Muscle of leg (tissue), 11 donors: ENCODE data around the gene SFI1. TPM values are rescaled to one million over a fixed set of nuclear protein-coding genes. Genes with fewer than 3 reads are reported as not detected.
"Not testable (repeated sequence)": the region's sequence is repeated elsewhere in the genome, so short reads cannot be mapped to it uniquely, and the experiment has no call there.

Experiments used
- DNase-seq: peaks from one replicate; pipeline ENCODE4 v3.0.0; 2013
- H3K27ac ChIP-seq: one replicate; pipeline ENCODE4 v1.5.1; 2013; ENCODE audit warnings: mild to moderate bottlenecking, low read length, control low read depth
- H3K27me3 ChIP-seq: one replicate; pipeline ENCODE4 v1.6.1; 2013; ENCODE audit warnings: low read length; ENCODE audit not compliant: control insufficient read depth, insufficient read depth
- H3K36me3 ChIP-seq: one replicate; pipeline ENCODE4 v1.6.1; 2013; ENCODE audit warnings: low read length; ENCODE audit not compliant: control insufficient read depth, insufficient read depth
- H3K4me1 ChIP-seq: one replicate; pipeline ENCODE4 v1.6.1; 2013; ENCODE audit warnings: low read length; ENCODE audit not compliant: control insufficient read depth, insufficient read depth
- H3K4me3 ChIP-seq: one replicate; pipeline ENCODE4 v1.5.1; 2013; ENCODE audit warnings: low read length, control low read depth
- H3K9me3 ChIP-seq: replicated peaks from 2 replicates; pipeline ENCODE4 v1.6.1; 2013; ENCODE audit warnings: low read depth, low read length; ENCODE audit not compliant: control insufficient read depth
- WGBS: methylation state at CpG from one replicate; pipeline ENCODE4 v1.1.5; 2013; ENCODE audit warnings: missing lambda C conversion rate; ENCODE audit not compliant: insufficient coverage; 5-methylcytosine and 5-hydroxymethylcytosine counted together
- polyA plus RNA-seq, 8 donors: library from polyadenylated mRNA; unstranded; fragments of 120-200 nt; gene quantifications; one replicate each; pipeline versions ENCODE4 v1.2.1 to v1.2.3, GENCODE V29; 2013; ENCODE audit warnings: inconsistent platforms in 1 of 8, low replicate concordance in 1 of 8; ENCODE audit not compliant: insufficient read length in 8 of 8, insufficient read depth in 1 of 8
- total RNA-seq: library from RNA; stranded (reverse); fragments of 120-200 nt; gene quantifications from one replicate; pipeline ENCODE4 v1.2.4, GENCODE V29; 2013

Gene SFI1
- total and polyA plus RNA-seq, 9 donors: 6.3 to 20.1 (median 10.8) TPM

DNA sequence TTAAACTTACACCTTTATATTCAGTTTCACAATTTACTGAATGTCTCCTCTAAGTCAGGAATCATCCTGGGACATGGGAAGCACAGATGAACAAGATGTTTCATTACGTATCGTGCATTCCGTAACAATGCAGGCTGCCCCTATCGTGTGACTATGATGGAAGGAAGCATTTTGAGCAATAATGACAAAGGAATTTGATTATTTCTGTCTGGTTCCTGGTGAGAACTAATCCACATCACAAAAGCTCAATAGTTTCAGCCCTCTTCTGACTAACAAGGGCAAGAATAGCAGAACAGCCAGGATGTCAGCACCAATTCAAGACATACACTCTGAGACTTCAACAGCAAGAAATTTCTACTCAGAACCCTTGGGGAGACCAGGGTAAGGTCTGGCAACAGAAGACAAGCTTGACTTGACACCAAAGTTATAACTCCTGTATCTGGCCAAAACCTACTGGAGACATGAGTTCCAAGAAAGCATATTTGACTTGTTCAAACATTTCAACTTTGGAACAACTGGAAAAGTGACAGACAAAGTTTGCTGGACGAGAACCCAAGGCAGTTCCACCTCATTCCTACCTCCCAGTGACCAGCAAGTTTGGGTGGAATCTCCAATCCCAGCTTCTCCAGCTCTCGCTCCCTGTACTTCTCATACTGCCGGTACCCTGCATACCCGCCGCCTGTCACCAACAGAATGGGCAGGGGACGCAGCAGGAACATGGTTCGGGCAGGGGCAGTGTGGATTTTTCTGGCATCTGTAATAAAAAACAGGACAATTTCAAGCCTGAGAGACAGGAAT lies 151.4 kb downstream of the SFI1 start:
- WGBS: 90% methylated on average over 4 of the region's 11 CpGs
- Histone ChIP-seq H3K27me3 (no peaks in the 10 kb centered on the region), H3K9me3 (no peaks in the 10 kb centered on the region), H3K36me3 (peaks cover 37% of the 10 kb centered on the region), H3K4me1 (no peaks in the 10 kb centered on the region), H3K27ac (no peak overlapping the region), H3K4me3 (no peak overlapping the region)
- DNase-seq: no peak

DNA sequence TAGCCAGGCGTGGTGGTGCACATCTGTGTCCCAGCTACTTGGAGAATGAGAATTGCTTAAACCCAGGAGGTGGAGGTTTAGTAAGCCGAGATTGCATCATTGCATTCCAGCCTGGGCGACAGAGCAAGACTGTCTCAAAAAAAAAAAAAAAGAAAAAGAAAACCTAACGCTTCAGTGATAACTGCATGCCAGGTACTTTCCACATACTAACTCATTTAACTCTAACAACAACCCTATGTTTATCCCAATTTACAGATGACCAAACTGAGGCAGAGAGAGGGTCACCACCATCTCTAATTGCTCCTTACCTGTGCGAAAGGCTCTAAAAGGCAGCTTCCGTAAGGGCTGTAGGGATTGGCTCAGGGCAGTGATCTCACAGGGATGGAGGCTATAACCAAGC lies 154.1 kb downstream of the SFI1 start:
- no peaks in the 10 kb centered on the region for H3K27me3 ChIP-seq
- no CpG with 5 or more reads among the region's 6 CpGs for WGBS
- no peaks in the 10 kb centered on the region for H3K4me1 ChIP-seq
- no peak overlapping the region for H3K27ac ChIP-seq
- no peaks in the 10 kb centered on the region for H3K9me3 ChIP-seq
- H3K36me3 ChIP-seq: peaks cover 38% of the 10 kb centered on the region
- no peak for DNase-seq
- H3K4me3 ChIP-seq: no peak overlapping the region

DNA sequence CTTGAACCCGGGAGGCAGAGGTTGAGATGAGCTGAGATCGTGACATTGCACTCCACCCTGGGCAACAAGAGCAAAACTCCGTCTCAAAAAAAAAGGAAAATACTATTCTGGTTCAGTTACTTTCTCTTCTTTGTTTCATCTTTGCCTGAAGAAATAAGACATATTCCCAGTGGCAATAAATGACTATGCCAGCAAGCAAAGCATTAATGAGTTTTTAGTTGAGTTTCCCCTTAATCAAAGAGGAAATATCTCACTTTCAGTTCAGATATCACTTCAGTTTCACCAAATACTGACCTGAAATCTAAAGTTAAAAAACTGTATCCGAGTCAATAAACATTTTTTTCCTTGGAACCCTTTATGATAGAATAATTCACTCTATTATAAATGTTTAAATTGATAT lies 155.3 kb downstream of the SFI1 start:
- Histone ChIP-seq H3K9me3 (no peaks in the 10 kb centered on the region), H3K4me3 (no peak overlapping the region), H3K27ac (no peak overlapping the region), H3K36me3 (peaks cover 36% of the 10 kb centered on the region), H3K27me3 (no peaks in the 10 kb centered on the region), H3K4me1 (no peaks in the 10 kb centered on the region)
- DNase-seq: no peak
- WGBS: no CpG with 5 or more reads among the region's 4 CpGs

DNA sequence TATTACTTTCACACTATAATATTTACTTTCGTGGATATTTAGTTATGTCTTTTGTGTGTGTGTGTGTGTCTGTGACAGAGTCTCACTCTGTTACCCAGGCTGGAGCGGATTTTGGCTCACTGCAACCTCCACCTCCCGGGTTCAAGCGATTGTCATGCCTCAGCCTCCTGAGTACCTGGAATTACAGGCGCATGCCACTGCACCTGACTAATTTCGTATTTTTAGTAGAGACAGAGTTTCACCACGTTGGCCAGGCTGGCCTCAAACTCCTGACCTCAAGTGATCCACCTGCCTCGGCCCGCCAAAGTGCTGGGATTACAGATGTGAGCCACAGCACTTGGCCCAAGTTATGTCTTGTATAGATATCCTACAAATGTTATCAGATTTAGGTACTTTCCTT lies 155.8 kb downstream of the SFI1 start:
- Histone ChIP-seq H3K27ac (no peak overlapping the region), H3K4me1 (no peaks in the 10 kb centered on the region), H3K27me3 (no peaks in the 10 kb centered on the region), H3K4me3 (no peak overlapping the region), H3K9me3 (no peaks in the 10 kb centered on the region), H3K36me3 (peaks cover 32% of the 10 kb centered on the region)
- no peak for DNase-seq
- 89% methylated on average over 5 of the region's 9 CpGs for WGBS

DNA sequence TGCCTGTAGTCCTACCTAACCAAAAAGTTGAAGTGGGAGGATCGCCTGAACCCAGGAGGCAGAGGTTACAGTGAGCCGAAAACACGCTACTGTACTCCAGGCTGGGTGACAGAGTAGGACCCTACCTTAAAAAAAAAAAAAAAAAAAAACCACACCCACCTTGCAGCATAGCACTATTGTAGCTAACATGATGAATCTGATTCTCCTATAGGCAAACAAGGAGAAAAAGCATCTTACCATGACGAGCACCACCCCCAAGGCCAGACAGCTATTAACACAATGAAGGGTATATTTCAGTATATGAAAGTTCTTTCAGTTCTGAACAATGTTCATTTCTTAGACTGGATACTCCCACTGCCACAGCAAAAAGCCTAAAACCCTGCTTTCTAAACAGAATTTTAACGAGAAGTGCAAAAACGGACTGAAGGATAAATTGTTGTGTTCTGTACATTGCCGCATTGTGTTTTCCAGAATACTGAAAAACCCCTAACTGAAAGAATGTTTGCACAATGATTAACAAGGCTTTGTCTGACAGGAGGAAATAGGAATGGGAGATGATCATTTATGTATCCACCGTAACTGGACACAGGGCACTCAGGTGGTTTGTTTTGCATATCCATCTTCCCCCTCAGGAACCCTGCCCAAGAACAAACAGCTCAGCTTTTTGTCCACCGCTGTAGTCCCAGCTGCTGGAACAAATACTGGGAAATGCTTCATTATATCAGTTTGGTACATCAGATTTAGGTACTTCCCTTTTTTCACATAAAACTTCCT lies 156.8 kb downstream of the SFI1 start:
- no peak overlapping the region for H3K27ac ChIP-seq
- no CpG with 5 or more reads among the region's 9 CpGs for WGBS
- H3K36me3 ChIP-seq: peaks cover 22% of the 10 kb centered on the region
- no peaks in the 10 kb centered on the region for H3K9me3 ChIP-seq
- no peak for DNase-seq
- H3K4me3 ChIP-seq: no peak overlapping the region
- no peaks in the 10 kb centered on the region for H3K27me3 ChIP-seq
- H3K4me1 ChIP-seq: no peaks in the 10 kb centered on the region

DNA sequence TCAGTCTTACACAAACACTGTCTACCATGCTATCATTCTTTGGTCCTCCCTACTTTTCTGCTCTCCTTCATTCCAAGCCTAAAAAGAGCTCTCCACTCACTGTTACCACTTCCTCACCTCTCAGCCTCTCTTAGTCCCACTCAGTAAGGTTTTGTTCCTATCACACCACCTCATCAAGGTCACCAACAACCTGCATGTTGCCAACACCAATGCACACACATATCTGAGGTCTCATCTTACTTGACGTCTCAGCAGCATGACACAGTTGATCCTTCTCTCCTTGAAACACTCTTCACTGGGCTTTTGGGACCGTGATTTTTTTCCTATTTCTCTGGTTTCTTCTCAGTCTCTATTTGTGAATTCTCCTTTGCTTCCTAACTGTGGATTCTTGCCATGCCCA lies 157.6 kb downstream of the SFI1 start:
- Histone ChIP-seq H3K4me1 (no peaks in the 10 kb centered on the region), H3K27ac (no peak overlapping the region), H3K4me3 (no peak overlapping the region), H3K27me3 (no peaks in the 10 kb centered on the region), H3K9me3 (no peaks in the 10 kb centered on the region), H3K36me3 (peaks cover 15% of the 10 kb centered on the region)
- 79% methylated on average over 2 of the region's 2 CpGs for WGBS
- DNase-seq: no peak

DNA sequence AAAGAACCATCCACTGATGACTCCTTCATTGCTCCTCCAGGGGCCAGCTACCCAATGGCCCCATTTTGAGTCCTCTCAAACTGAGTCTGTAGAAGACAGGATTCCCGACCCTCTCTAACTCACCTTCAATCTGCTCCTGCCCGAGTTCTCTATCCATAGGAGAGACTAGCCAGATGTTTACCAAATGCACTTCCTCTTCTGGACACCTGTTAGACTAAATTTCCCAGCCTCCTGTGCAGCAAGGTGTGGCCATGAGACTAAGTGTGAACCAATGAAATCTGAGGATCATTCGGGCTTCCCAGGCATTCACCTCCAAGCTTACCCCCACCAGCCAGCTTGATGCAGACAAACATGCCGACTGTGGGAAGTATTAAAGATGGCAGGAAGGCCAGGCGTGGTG lies 158.1 kb downstream of the SFI1 start:
- no peak overlapping the region for H3K27ac ChIP-seq
- H3K9me3 ChIP-seq: no peaks in the 10 kb centered on the region
- peaks cover 11% of the 10 kb centered on the region for H3K36me3 ChIP-seq
- no peaks in the 10 kb centered on the region for H3K4me1 ChIP-seq
- H3K27me3 ChIP-seq: no peaks in the 10 kb centered on the region
- DNase-seq: no peak
- 100% methylated on average over 3 of the region's 5 CpGs for WGBS
- H3K4me3 ChIP-seq: no peak overlapping the region

DNA sequence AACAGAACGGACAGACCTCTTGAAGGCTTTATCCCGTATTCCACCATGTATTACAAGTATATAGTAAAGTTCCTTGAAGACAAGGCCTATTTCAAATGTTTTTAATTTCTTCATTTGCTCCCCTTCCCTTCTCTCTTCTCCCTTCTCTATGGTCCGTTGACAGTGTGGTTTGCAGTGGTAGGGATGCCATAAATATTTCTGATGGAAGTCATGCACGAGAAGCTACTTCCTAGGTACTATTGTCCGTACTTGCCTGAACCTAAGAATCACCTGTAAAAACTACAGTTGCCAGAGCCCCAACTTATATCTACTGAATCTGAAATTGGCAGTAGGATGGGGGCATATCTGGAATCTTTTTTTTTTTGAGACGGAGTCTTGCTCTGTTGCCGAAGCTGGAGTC lies 162.9 kb downstream of the SFI1 start:
- 92% methylated on average over 2 of the region's 7 CpGs for WGBS
- Histone ChIP-seq H3K4me3 (no peak overlapping the region), H3K36me3 (peaks cover 3% of the 10 kb centered on the region), H3K4me1 (peaks cover 12% of the 10 kb centered on the region), H3K9me3 (no peaks in the 10 kb centered on the region), H3K27ac (no peak overlapping the region), H3K27me3 (no peaks in the 10 kb centered on the region)
- no peak for DNase-seq

DNA sequence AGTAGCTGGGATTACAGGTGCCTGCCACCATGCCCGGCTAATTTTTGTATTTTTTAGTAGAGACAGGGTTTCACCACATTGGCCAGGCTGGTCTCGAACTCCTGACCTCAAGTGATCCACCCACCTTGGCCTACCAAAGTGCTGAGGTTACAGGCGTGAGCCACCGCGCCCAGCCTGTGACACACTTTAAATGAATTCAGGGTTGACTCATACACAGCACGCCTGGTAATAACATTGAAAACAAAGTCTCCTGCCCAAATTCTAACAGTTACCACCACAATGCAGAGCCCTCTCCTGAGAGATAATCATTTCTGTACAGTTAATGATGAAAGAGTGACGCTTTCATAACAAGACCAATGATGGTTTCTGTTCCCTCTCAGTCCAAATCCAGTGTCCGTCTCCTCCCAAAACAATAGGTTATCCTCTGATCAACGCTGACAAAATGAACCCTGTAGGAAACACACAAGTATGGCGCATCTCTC lies 164.6 kb downstream of the SFI1 start:
- not testable (repeated sequence) for H3K36me3 ChIP-seq, H3K9me3 ChIP-seq, DNase-seq, H3K27ac ChIP-seq, H3K27me3 ChIP-seq
- Histone ChIP-seq H3K4me3 (peak overlapping the region; percentile 99), H3K4me1 (peaks cover 12% of the 10 kb centered on the region)
- WGBS: 48% methylated on average over 6 of the region's 10 CpGs

DNA sequence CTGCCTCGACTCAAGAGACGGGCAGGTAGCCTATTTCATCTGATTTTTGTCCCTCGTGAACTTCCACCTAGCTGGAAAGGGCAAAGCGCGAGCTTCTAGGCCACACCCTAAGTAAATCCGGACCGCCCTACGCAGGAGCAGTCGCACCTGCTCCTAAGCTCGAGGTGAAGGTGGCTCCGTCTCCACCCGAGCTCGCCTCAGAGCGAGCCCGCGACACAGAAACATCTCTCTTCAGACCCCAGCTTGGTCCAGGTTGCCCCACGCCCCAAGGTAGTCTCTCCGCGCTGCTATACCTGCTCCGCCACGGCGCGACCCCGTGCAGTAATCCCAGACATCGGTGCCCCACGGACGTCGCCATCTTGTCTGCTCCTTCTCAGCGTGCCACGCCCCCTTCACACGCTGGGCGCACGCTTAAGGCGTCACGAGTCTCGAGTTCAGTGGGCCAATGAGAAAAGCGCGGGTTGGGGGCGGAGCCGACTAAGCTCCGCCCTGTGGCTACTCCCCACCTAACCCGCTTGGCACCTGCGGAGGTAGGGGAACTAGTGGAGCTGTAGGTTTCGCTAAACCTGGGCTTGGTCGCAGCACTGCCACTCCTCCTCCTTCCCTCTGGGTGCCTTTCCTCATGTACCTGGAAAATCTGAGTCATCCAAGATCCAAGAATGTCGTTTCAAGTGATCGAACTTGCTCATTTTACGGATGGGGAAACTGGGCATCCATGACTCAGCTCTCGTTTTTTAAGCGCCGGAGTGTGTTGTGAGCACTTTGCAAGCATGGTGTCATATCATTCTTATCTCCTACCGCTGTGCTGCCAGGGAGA lies 165.7 kb downstream of the SFI1 start, which contains the start of gene PISD:
PISD (minus strand) TSS at position 365 of the 817 bp plus-strand sequence; CDS start at position 358, 7 bp downstream.
- H3K4me3 ChIP-seq: peak within 1 kb of the TSS; percentile 99
- WGBS: 5% methylated on average over 46 of the region's 52 CpGs
- peak; percentile 98 for DNase-seq
- H3K36me3 ChIP-seq: no peaks in the 10 kb centered on the region
- no peaks in the 10 kb centered on the region for H3K9me3 ChIP-seq
- H3K27me3 ChIP-seq: no peaks in the 10 kb centered on the region
- peaks cover 12% of the 10 kb centered on the region for H3K4me1 ChIP-seq
- H3K27ac ChIP-seq: peak within 1 kb of the TSS; percentile 15
